ENCODE data around the gene MCF2L. TPM values are rescaled to one million over a fixed set of nuclear protein-coding genes. Genes with fewer than 3 reads are reported as not detected.

MCF2L gene
- total RNA-seq, 4 donors from 2014 or later: 18.4 to 173 (median 57.6) TPM

DNA sequence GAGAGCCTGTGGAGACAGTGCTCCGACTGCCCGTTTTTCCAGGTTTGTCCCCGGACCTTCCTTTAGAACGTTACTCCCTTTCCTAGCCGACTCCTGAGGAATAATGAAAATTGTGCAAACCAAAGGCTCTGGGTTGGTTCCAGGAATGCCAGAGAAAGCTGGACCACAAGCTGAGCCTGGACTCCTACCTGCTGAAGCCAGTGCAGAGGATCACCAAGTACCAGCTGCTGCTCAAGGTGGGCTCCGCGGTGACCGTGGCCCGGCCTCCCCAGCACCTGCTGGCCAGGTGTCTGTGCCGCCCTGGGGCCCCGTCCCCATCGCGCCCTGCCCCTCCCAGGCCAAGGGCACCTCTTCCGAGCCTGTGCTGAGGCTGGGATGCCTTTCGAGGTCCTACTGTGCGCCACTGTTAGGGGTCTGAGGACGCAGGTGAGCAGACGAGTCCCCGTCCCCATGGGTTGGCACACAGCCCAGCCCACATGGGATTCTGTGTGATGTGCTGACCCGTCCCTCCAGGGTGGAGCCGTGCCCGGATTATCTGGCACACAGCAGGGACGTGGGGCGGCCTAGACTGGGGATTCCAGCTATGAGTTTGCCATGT lies 116.0 kb downstream of the MCF2L start:
- TF ChIP-seq, protein P1, sequence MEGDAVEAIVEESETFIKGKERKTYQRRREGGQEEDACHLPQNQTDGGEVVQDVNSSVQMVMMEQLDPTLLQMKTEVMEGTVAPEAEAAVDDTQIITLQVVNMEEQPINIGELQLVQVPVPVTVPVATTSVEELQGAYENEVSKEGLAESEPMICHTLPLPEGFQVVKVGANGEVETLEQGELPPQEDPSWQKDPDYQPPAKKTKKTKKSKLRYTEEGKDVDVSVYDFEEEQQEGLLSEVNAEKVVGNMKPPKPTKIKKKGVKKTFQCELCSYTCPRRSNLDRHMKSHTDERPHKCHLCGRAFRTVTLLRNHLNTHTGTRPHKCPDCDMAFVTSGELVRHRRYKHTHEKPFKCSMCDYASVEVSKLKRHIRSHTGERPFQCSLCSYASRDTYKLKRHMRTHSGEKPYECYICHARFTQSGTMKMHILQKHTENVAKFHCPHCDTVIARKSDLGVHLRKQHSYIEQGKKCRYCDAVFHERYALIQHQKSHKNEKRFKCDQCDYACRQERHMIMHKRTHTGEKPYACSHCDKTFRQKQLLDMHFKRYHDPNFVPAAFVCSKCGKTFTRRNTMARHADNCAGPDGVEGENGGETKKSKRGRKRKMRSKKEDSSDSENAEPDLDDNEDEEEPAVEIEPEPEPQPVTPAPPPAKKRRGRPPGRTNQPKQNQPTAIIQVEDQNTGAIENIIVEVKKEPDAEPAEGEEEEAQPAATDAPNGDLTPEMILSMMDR (IDR thresholded peaks at IDR 0.05; ENCODE audit: low read depth): no peak

DNA sequence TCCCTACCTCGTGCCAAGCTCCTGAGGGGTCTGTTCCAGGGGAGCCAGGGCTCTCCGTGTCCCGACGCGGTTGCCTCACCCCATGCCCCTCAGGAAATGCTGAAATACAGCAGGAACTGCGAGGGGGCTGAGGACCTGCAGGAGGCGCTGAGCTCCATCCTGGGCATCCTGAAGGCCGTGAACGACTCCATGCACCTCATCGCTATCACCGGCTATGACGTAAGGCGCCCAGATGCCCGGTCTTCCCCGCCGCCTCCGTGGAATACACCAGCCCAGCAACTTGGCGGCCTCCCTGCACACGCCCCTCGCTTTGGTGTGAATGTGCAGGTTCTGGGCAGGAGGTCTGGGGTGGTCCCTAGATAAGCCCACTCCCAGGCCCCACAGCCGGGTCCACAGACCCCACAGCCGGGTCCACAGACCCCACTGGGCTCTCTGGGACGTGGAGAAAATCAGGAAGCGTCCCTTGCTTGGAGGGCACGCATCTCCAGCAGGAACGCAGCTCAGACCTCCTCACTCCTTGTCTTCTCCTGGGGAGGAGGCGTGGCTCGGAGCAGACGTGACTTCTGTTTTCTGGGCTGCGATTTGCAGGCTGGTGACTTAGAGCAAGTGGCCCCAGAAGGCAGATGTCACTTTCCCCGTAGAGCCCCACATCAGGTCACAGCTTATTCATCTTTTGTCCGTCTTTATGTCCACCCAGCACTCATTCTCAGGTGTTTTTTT lies 117.2 kb downstream of the MCF2L start:
- TF ChIP-seq, protein P1 (IDR thresholded peaks at IDR 0.05; ENCODE audit: low read depth): no peak

DNA sequence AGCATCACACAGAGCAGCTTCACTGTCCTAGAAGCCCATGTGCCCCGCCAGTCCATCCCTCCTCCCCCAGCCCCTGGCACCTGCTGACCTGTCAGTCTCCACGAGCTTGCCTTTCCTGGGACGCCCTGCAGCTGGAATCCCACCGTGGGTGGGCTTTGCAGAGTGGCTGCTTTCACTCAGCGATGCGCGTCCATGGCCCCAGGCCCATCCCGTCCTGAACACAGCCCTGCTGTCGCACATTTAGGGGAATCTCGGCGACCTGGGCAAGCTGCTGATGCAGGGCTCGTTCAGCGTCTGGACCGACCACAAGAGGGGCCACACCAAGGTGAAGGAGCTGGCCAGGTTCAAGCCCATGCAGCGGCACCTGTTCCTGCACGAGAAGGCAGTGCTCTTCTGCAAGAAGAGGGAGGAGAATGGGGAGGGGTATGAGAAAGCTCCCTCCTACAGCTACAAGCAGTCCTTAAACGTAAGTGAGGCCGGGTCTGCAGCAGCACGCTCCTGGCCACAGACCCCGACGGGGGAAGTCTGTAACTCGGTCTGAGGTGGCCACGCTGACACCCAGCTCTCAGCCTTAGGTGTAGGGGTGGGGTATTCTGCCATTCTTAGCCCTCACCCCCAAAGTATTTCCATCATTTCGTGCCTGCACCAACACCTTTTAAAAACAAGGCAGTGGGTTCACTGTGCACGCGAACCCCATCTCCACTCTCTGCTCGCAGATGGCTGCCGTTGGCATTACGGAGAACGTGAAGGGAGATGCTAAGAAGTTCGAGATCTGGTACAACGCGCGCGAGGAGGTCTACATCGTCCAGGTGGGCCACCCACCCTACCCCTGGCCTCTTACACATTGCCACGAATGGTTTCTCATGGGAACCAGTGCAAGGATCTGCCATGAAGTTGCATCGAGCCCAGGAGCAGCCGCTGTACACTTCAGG lies 118.2 kb downstream of the MCF2L start:
- TF ChIP-seq, protein P1 (IDR thresholded peaks at IDR 0.05; ENCODE audit: low read depth): no peak

DNA sequence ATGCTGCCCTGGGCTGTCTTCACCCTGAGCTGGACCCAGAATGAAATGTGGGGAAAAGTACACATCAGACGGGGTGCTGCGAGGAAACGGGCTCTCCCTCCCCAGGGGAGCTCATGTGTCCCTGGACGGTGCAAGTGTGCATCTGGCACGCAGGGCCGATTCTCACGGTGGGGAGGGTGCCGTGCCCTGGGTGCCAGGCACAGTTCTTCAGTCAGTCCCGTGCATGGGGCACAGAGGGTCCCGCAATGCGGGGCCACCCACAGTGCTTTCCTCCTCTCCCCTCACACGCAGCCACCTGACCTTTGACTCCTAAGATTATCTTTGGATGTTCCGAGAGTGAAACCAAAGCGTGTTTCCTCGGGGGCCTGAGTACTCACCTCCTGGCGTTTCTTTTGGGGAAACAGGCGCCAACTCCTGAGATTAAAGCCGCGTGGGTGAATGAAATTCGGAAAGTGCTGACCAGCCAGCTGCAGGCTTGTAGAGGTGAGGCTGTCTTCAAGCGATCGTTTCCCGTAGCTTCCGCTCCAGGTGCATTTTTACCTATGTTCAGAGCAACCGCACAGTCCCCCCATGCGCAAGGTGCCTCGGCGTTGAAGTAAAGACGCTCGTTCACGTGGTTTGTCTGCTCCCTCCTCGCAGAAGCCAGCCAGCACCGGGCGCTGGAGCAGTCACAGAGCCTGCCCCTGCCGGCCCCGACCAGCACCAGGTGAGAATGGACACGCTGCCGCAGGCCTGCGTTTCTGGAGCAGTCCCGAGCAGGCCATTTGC lies 119.1 kb downstream of the MCF2L start:
- TF ChIP-seq, protein P1 (IDR thresholded peaks at IDR 0.05; ENCODE audit: low read depth): no peak

DNA sequence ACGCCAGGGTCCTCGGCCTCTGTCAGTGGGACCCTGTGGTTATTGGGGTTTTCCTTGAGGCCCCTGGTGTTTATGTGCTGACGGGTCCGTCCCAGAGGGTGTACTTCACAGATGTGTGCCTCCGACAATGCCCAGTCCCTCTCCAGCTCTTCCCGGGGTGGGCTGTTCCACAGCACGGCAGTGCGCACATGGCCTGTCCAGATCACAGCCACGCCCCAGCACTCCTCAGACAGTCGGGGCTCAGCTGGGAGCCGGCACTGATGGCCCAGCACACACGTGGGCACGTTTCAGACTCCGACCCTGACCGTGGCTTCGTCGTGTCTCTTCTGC lies 119.6 kb downstream of the MCF2L start:
- TF ChIP-seq, protein P1 (IDR thresholded peaks at IDR 0.05; ENCODE audit: low read depth): no peak

DNA sequence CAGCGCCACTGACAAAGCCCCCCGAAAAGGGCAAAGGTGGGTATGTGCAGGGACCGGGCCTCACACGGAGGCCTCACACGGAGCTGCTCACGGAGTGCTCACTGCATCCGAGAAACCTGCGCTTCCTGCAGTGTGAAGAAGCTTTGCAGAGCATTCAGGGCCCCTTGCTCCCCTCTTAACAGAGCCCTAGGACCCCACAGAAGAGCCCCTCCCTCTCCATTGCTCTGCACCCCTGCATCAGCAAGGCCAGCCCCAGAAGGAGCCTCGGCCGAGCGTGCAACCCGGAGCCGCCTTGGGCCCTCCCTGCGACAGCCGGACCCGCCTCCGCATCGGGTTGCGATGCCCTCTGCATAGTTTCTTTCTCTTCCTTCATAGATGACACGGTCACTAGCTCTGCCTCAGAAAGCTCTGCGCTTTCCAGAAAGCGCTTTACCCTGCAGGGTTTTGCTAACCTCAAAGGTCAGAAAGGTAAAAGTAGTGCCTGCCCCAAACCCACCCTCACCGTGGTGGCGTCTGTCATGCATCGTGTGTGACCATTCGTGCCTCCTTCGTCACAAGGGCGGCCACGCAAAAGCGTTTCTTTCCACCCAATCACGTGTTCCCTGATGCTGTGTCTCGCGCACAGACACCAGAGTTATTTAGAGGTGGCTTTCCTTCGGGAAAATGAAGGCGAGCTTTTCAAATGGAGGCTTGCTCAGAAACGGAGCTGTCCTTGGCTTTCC lies 120.8 kb downstream of the MCF2L start:
- TF ChIP-seq, protein P1 (IDR thresholded peaks at IDR 0.05; ENCODE audit: low read depth): no peak
